ENCODE measurements around the gene CTNNA1. TPM values are rescaled to one million over a fixed set of nuclear protein-coding genes. Genes with fewer than 3 reads are reported as not detected.
"Not testable (repeated sequence)": the region's sequence is repeated elsewhere in the genome, so short reads cannot be mapped to it uniquely, and the experiment has no call there.

The CTNNA1 gene
- total and polyA plus RNA-seq, 2 experiments from 2014 or later, result 194 to 393 TPM

- in situ Hi-C loops (cut with MboI), result no loop called here
- no peak for TF ChIP-seq EZH2 (IDR thresholded peaks at IDR 0.05; ENCODE audit: insufficient read depth, poor library complexity, severe bottlenecking)
- no peak overlapping the region for H3K4me3 ChIP-seq
- no peak overlapping the region for H3K27ac ChIP-seq
- peaks cover 21% of the 10 kb centered on the region for H3F3A ChIP-seq (ENCODE audit: insufficient read depth)
- H3K9me2 ChIP-seq (ENCODE audit: insufficient read depth), result no peaks in the 10 kb centered on the region
- no peaks in the 10 kb centered on the region for H3K27me3 ChIP-seq (replicated peaks; ENCODE audit: insufficient read depth)
- H3K9ac ChIP-seq, result no peak overlapping the region
- H3K36me3 ChIP-seq (ENCODE audit: low read depth), result peaks cover 18% of the 10 kb centered on the region; the same call in 1 of the 2 replicates
- no peak overlapping the region for H2AFZ ChIP-seq
- 69 to 75% methylated on average over 6 of the region's 6 CpGs for WGBS, 2 experiments (ENCODE audit: low coverage in 1 of 2, low lambda C conversion rate in 2 of 2, missing lambda C conversion rate in 2 of 2)
- no peak overlapping the region for H3K4me2 ChIP-seq (ENCODE audit: unreplicated experiment)
- H3K4me1 ChIP-seq (ENCODE audit: insufficient read depth), result peaks cover 33% of the 10 kb centered on the region
- H4K20me1 ChIP-seq (ENCODE audit: insufficient read depth), result peaks cover 11% of the 10 kb centered on the region; the same call in 1 of the 2 replicates
- DNase-seq, result peak; percentile 14
- peaks cover 88% of the 10 kb centered on the region for H3K79me2 ChIP-seq (ENCODE audit: insufficient read depth)
- H3K9me3 ChIP-seq (ENCODE audit: low read depth), result no peaks in the 10 kb centered on the region
Measured at GRCh38 chr5:138757061-138757776, 4.0 kb downstream of the CTNNA1 start.

GRCh38 chr5:138760448-138761110, 7.4 kb downstream of the CTNNA1 start:
- Histone ChIP-seq H3K4me3 (no peak overlapping the region), H3K36me3 (ENCODE audit: low read depth) (peaks cover 15% of the 10 kb centered on the region; the same call in 1 of the 2 replicates), H3K27me3 (replicated peaks; ENCODE audit: insufficient read depth) (no peaks in the 10 kb centered on the region), H3K79me2 (ENCODE audit: insufficient read depth) (peaks cover 100% of the 10 kb centered on the region), H3K9me3 (ENCODE audit: low read depth) (no peaks in the 10 kb centered on the region), H3K4me1 (ENCODE audit: insufficient read depth) (peaks cover 39% of the 10 kb centered on the region), H3F3A (ENCODE audit: insufficient read depth) (peaks cover 22% of the 10 kb centered on the region; the same call in 1 of the 2 replicates), H3K9me2 (ENCODE audit: insufficient read depth) (no peaks in the 10 kb centered on the region), H2AFZ (no peak overlapping the region), H3K4me2 (ENCODE audit: unreplicated experiment) (no peak overlapping the region), H3K27ac (peak overlapping the region; percentile 38), H3K9ac (no peak overlapping the region), H4K20me1 (ENCODE audit: insufficient read depth) (peaks cover 18% of the 10 kb centered on the region; the same call in 1 of the 2 replicates)
- TF ChIP-seq EZH2 (IDR thresholded peaks at IDR 0.05; ENCODE audit: insufficient read depth, poor library complexity, severe bottlenecking) (no peak), EZH2phosphoT487 (IDR thresholded peaks at IDR 0.05; ENCODE audit: insufficient read depth, low read depth) (no peak)
- in situ Hi-C loops (cut with MboI), result no loop called here
- 62 to 64% methylated on average over 11 of the region's 11 CpGs for WGBS, 2 experiments (ENCODE audit: low coverage in 1 of 2, low lambda C conversion rate in 2 of 2, missing lambda C conversion rate in 2 of 2)
- peak; percentile 47 for DNase-seq

- in situ Hi-C loops (cut with MboI); H3K9me2 ChIP-seq (ENCODE audit: insufficient read depth); H2AFZ ChIP-seq; H3K9ac ChIP-seq; H3K9me3 ChIP-seq (ENCODE audit: low read depth); H3K4me2 ChIP-seq (ENCODE audit: unreplicated experiment); H3K4me3 ChIP-seq; H3K27me3 ChIP-seq (replicated peaks; ENCODE audit: insufficient read depth): not testable (repeated sequence)
- H3F3A ChIP-seq (ENCODE audit: insufficient read depth), result peaks cover 22% of the 10 kb centered on the region; the same call in 1 of the 2 replicates
- 52 to 58% methylated on average over 7 of the region's 7 CpGs for WGBS, 2 experiments (ENCODE audit: low coverage in 1 of 2, low lambda C conversion rate in 2 of 2, missing lambda C conversion rate in 2 of 2)
- H3K36me3 ChIP-seq (ENCODE audit: low read depth), result peaks cover 15% of the 10 kb centered on the region; the same call in 1 of the 2 replicates
- peak overlapping the region; percentile 38 for H3K27ac ChIP-seq
- peak; percentile 30 for DNase-seq
- peaks cover 100% of the 10 kb centered on the region for H3K79me2 ChIP-seq (ENCODE audit: insufficient read depth)
- peaks cover 35% of the 10 kb centered on the region for H3K4me1 ChIP-seq (ENCODE audit: insufficient read depth)
- peaks cover 19% of the 10 kb centered on the region; the same call in 1 of the 2 replicates for H4K20me1 ChIP-seq (ENCODE audit: insufficient read depth)
Measured at GRCh38 chr5:138761115-138761514, 7.9 kb downstream of the CTNNA1 start.

- 82 to 87% methylated on average over 6 of the region's 6 CpGs for WGBS, 2 experiments (ENCODE audit: low coverage in 1 of 2, low lambda C conversion rate in 2 of 2, missing lambda C conversion rate in 2 of 2)
- peaks cover 34% of the 10 kb centered on the region for H3K4me1 ChIP-seq (ENCODE audit: insufficient read depth)
- H3K36me3 ChIP-seq (ENCODE audit: low read depth), result peaks cover 15% of the 10 kb centered on the region; the same call in 1 of the 2 replicates
- in situ Hi-C loops (cut with MboI); DNase-seq; H3K4me3 ChIP-seq; H3K9me3 ChIP-seq (ENCODE audit: low read depth); H3K9me2 ChIP-seq (ENCODE audit: insufficient read depth); H3K9ac ChIP-seq; H3K27me3 ChIP-seq (replicated peaks; ENCODE audit: insufficient read depth); H2AFZ ChIP-seq: not testable (repeated sequence)
- peak overlapping the region; percentile 38; the same call in 1 of the 2 replicates for H3K27ac ChIP-seq
- H3F3A ChIP-seq (ENCODE audit: insufficient read depth), result peaks cover 22% of the 10 kb centered on the region; the same call in 1 of the 2 replicates
- peaks cover 21% of the 10 kb centered on the region; the same call in 1 of the 2 replicates for H4K20me1 ChIP-seq (ENCODE audit: insufficient read depth)
- H3K79me2 ChIP-seq (ENCODE audit: insufficient read depth), result peaks cover 100% of the 10 kb centered on the region
- peak overlapping the region; percentile 0 for H3K4me2 ChIP-seq (ENCODE audit: unreplicated experiment)
Measured at GRCh38 chr5:138761670-138762069, 8.4 kb downstream of the CTNNA1 start.
